Activated CD8-positive, alpha-beta T cell treated with anti-CD3 and anti-CD28 coated beads, Interleukin-2, amount 10 ng/mL, durations not matched to agents 7 days and 5 days (primary cell): ENCODE measurements around the gene SMC5. TPM values are rescaled to one million over a fixed set of nuclear protein-coding genes. Genes with fewer than 3 reads are reported as not detected.
"Not testable (repeated sequence)": the region's sequence is repeated elsewhere in the genome, so short reads cannot be mapped to it uniquely, and the experiment has no call there.

Experiments
- ATAC-seq: fragments of 150-1000 bp; cut with Tn5 transposase; one replicate; pipeline ENCODE4 v1.10.0; 2021; ENCODE audit warnings: moderate library complexity
- CTCF ChIA-PET: fragments of 350-600 bp; sonication (Branson Sonifier 250); formaldehyde crosslinking; loops from one replicate; lab custom pipeline; 2021; ENCODE audit warnings: antibody characterized with exemption; lab: Charles Lee
- POLR2A ChIA-PET: fragments of 350-600 bp; sonication (Branson Sonifier 250); formaldehyde crosslinking; loops from one replicate; lab custom pipeline; 2021; ENCODE audit warnings: antibody characterized with exemption; lab: Charles Lee
- DNase-seq: peaks from one replicate; pipeline ENCODE4 v3.0.0-alpha.2; 2020
- H3K27ac Mint-ChIP-seq: one replicate; pipeline ENCODE4 v1.8.0; 2021; ENCODE audit warnings: mild to moderate bottlenecking, mixed read lengths
- H3K27me3 Mint-ChIP-seq: one replicate; pipeline ENCODE4 v1.8.0; 2021; ENCODE audit warnings: low read depth, mixed read lengths
- H3K36me3 Mint-ChIP-seq: one replicate; pipeline ENCODE4 v1.8.0; 2021; ENCODE audit warnings: low read depth, mixed read lengths
- H3K4me1 Mint-ChIP-seq: one replicate; pipeline ENCODE4 v1.8.0; 2021; ENCODE audit warnings: low read depth, mixed read lengths
- H3K4me3 Mint-ChIP-seq: one replicate; pipeline ENCODE4 v1.8.0; 2021; ENCODE audit warnings: mild to moderate bottlenecking, mixed read lengths
- H3K9me3 Mint-ChIP-seq: one replicate; pipeline ENCODE4 v1.8.0; 2022; ENCODE audit warnings: mixed read lengths; ENCODE audit not compliant: insufficient read depth
- total RNA-seq, 2 experiments: library from RNA; stranded (reverse); gene quantifications; one replicate each; pipeline ENCODE4 v1.2.3, GENCODE V29; 2021

Gene SMC5
- total RNA-seq, 2 experiments from 2014 or later = 36.9 to 44.7 TPM

DNA sequence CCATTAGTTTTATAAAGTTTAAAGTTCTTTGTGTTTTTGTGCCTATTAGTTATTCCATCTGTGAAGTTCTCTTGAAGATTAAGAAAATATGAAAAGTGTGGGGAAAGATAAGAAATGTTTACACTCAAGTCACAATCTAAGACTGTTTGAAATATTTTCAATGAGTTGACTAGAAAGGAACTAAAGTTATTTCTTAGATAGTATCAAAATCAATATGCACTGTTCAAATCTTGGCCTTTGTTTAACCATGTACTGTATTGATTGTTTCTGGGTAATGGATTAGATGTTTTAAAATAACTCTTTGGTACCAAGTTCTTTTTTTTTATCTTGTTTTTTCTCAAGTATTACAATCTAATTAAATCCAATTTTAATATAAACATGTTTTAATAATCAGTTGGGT, 46.0 kb downstream of the SMC5 start:
- POLR2A ChIA-PET = no interaction called here
- no peak overlapping the region for H3K27ac Mint-ChIP-seq
- peaks cover 3% of the 10 kb centered on the region for H3K4me1 Mint-ChIP-seq
- H3K36me3 Mint-ChIP-seq = peaks cover 58% of the 10 kb centered on the region
- ATAC-seq = no peak
- H3K27me3 Mint-ChIP-seq = no peaks in the 10 kb centered on the region
- CTCF ChIA-PET = no interaction called here
- H3K9me3 Mint-ChIP-seq = no peaks in the 10 kb centered on the region
- no peak overlapping the region for H3K4me3 Mint-ChIP-seq
- no peak for DNase-seq

GRCh38 chr9:70315389-70315788, 56.6 kb downstream of the SMC5 start:
- Mint-ChIP-seq H3K36me3 (peaks cover 54% of the 10 kb centered on the region), H3K9me3 (no peaks in the 10 kb centered on the region), H3K27me3 (no peaks in the 10 kb centered on the region), H3K4me3 (no peak overlapping the region), H3K27ac (no peak overlapping the region), H3K4me1 (peaks cover 10% of the 10 kb centered on the region)
- POLR2A ChIA-PET = no interaction called here
- CTCF ChIA-PET = no interaction called here
- DNase-seq = no peak
- no peak for ATAC-seq

DNA sequence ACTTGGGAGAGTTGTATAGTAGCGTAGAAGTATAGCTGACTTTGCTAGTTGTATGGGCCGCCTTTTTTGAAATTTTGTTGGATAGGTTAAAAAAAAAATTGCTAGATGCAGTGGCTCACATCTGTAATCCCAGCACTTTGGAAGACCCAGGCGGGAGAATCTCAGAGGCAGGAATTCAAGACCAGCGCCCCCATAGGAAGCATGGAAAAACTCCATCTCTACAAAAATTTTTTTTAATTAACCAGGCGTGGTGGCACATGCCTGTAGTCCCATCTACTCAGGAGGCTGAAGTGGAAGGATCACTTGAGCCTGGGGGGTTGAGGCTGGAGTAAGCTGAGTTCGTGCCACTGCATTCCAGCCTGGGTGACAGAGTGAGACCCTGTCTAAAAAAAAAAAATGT, 59.2 kb downstream of the SMC5 start:
- ChIA-PET POLR2A (no interaction called here), CTCF (no interaction called here)
- Mint-ChIP-seq H3K4me3 (no peak overlapping the region), H3K27me3 (no peaks in the 10 kb centered on the region), H3K27ac (no peak overlapping the region), H3K36me3 (peaks cover 50% of the 10 kb centered on the region), H3K9me3 (no peaks in the 10 kb centered on the region), H3K4me1 (peaks cover 2% of the 10 kb centered on the region)
- ATAC-seq (no peak), DNase-seq (no peak)

GRCh38 chr9:70322096-70322495, 63.3 kb downstream of the SMC5 start:
- ChIA-PET POLR2A (no interaction called here), CTCF (no interaction called here)
- no peak overlapping the region for H3K4me3 Mint-ChIP-seq
- H3K27me3 Mint-ChIP-seq = no peaks in the 10 kb centered on the region
- DNase-seq (no peak), ATAC-seq (no peak)
- H3K9me3 Mint-ChIP-seq = peaks cover 1% of the 10 kb centered on the region
- no peak overlapping the region for H3K27ac Mint-ChIP-seq
- H3K4me1 Mint-ChIP-seq = no peaks in the 10 kb centered on the region
- peaks cover 63% of the 10 kb centered on the region for H3K36me3 Mint-ChIP-seq

GRCh38 chr9:70324963-70325362, 66.2 kb downstream of the SMC5 start:
- H3K27ac Mint-ChIP-seq = no peak overlapping the region
- peaks cover 12% of the 10 kb centered on the region for H3K9me3 Mint-ChIP-seq
- H3K27me3 Mint-ChIP-seq = no peaks in the 10 kb centered on the region
- H3K4me1 Mint-ChIP-seq = no peaks in the 10 kb centered on the region
- ChIA-PET CTCF (interaction anchor here (1.7 kb wide), 1 partner anchor 277 kb away, joined by 6 read pairs; no protein-coding TSS in a partner anchor), POLR2A (no interaction called here)
- DNase-seq (no peak), ATAC-seq (no peak)
- no peak overlapping the region for H3K4me3 Mint-ChIP-seq
- H3K36me3 Mint-ChIP-seq = peaks cover 79% of the 10 kb centered on the region

DNA sequence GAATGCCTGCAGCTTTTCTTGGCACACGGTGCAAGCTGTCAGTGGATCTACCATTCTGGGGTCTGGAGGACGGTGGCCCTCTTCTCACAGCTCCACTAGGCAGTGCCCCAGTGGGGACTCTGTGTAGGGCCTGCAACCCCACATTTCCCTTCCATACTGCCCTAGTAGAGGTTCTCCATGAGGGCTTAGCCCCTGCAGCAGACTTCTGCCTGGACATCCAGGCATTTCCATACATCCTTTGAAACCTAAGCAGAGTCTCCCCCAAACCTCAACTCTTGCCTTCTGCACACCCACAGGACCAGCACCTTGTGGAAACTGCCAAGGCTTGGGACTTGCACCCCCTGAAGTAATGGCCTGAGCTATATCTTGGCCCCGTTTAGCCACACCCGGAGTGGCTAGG, 69.8 kb downstream of the SMC5 start:
- POLR2A ChIA-PET = interaction anchor here (1.0 kb wide), 1 partner anchor 12 kb away, joined by 3 read pairs; no protein-coding TSS in a partner anchor
- H3K27me3 Mint-ChIP-seq, H3K27ac Mint-ChIP-seq, H3K4me1 Mint-ChIP-seq, DNase-seq, ATAC-seq, CTCF ChIA-PET, H3K4me3 Mint-ChIP-seq: not testable (repeated sequence)
- Mint-ChIP-seq H3K9me3 (peaks cover 12% of the 10 kb centered on the region), H3K36me3 (peaks cover 68% of the 10 kb centered on the region)

- ATAC-seq = no peak
Observed at GRCh38 chr9:70340572-70340971, 81.8 kb downstream of the SMC5 start.

DNA sequence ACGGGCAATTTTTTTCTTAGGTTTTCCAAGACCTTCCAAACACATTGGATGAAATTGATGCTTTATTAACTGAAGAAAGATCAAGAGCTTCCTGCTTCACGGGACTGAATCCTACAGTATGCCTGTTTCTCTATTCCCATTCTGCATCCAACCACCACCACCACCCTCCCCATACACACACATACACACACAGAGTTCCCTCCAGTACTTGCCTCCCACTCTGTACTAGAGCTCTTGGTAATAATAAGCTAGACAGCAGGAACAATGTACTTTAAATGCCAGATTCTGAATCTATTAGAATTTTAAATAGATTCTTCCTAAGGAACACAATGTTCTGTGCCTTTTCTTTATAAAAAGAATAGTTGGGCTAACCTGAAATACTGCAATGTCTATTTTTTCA, 88.3 kb downstream of the SMC5 start:
- ATAC-seq (no peak), DNase-seq (no peak)
- Mint-ChIP-seq H3K9me3 (no peaks in the 10 kb centered on the region), H3K36me3 (peaks cover 38% of the 10 kb centered on the region), H3K4me1 (no peaks in the 10 kb centered on the region), H3K27me3 (no peaks in the 10 kb centered on the region), H3K4me3 (no peak overlapping the region), H3K27ac (no peak overlapping the region)
- ChIA-PET POLR2A (interaction anchor here (0.6 kb wide), 1 partner anchor 313 kb away, joined by 5 read pairs; no protein-coding TSS in a partner anchor), CTCF (no interaction called here)

More at GRCh38 chr9:70340572-70340971, 81.8 kb downstream of the SMC5 start:
- H3K36me3 Mint-ChIP-seq = peaks cover 24% of the 10 kb centered on the region
- no peaks in the 10 kb centered on the region for H3K9me3 Mint-ChIP-seq
- CTCF ChIA-PET = interaction anchor here (0.7 to 2.8 kb wide), 13 partner anchors 8 to 302 kb away, joined by 3 to 50 read pairs (median 4); no protein-coding TSS in a partner anchor
- no peak for DNase-seq
- POLR2A ChIA-PET = interaction anchor here (1.1 kb wide), 1 partner anchor 74 kb away, joined by 3 read pairs; the partner anchor contains the start of gene KLF9
- H3K4me3 Mint-ChIP-seq = no peak overlapping the region
- H3K27ac Mint-ChIP-seq = no peak overlapping the region
- no peaks in the 10 kb centered on the region for H3K4me1 Mint-ChIP-seq
- no peaks in the 10 kb centered on the region for H3K27me3 Mint-ChIP-seq

DNA sequence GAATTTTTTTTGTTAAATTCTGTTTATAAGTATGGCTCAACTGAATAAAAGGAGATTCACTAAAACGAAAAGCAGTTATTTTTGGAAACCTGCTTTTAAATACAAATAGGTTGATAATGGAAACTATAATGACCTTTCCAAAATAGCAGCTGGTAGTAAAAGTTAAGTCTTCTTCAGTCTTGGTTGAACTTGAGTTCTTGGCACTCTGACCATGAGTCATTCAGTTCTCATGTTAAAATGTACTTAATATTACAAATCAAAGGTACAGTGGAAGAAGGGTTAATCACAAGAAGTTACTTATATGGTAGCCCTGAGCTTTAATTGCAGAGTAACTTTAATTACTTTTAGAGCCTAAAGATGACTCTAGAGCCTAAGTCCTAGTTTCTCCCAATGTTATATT, 93.6 kb downstream of the SMC5 start:
- H3K27me3 Mint-ChIP-seq = no peaks in the 10 kb centered on the region
- DNase-seq (no peak), ATAC-seq (no peak)
- H3K36me3 Mint-ChIP-seq = peaks cover 31% of the 10 kb centered on the region
- H3K4me3 Mint-ChIP-seq = no peak overlapping the region
- H3K4me1 Mint-ChIP-seq = no peaks in the 10 kb centered on the region
- CTCF ChIA-PET = interaction anchor here (1.4 to 2.4 kb wide), 2 partner anchors 58 to 250 kb away, joined by 4 to 10 read pairs; no protein-coding TSS in a partner anchor
- H3K9me3 Mint-ChIP-seq = no peaks in the 10 kb centered on the region
- H3K27ac Mint-ChIP-seq = no peak overlapping the region
- POLR2A ChIA-PET = no interaction called here

- Mint-ChIP-seq H3K9me3 (no peaks in the 10 kb centered on the region), H3K4me1 (no peaks in the 10 kb centered on the region), H3K27ac (peak overlapping the region; percentile 41), H3K4me3 (no peak overlapping the region), H3K36me3 (peaks cover 31% of the 10 kb centered on the region), H3K27me3 (no peaks in the 10 kb centered on the region)
- CTCF ChIA-PET = interaction anchor here (1.4 to 2.4 kb wide), 2 partner anchors 57 to 250 kb away, joined by 4 to 10 read pairs; no protein-coding TSS in a partner anchor
- DNase-seq (no peak), ATAC-seq (no peak)
- POLR2A ChIA-PET = no interaction called here
Observed at GRCh38 chr9:70352802-70353201, 94.0 kb downstream of the SMC5 start.

- no peaks in the 10 kb centered on the region for H3K4me1 Mint-ChIP-seq
- CTCF ChIA-PET = interaction anchor here (0.8 kb wide), 1 partner anchor 36 kb away, joined by 3 read pairs; no protein-coding TSS in a partner anchor
- no peak overlapping the region for H3K4me3 Mint-ChIP-seq
- peaks cover 14% of the 10 kb centered on the region for H3K36me3 Mint-ChIP-seq
- no peaks in the 10 kb centered on the region for H3K27me3 Mint-ChIP-seq
- POLR2A ChIA-PET = no interaction called here
- no peaks in the 10 kb centered on the region for H3K9me3 Mint-ChIP-seq
- DNase-seq (no peak), ATAC-seq (no peak)
- no peak overlapping the region for H3K27ac Mint-ChIP-seq
Observed at GRCh38 chr9:70355801-70356200, 97.0 kb downstream of the SMC5 start.

- Mint-ChIP-seq H3K36me3 (peaks cover 7% of the 10 kb centered on the region), H3K27me3 (no peaks in the 10 kb centered on the region), H3K9me3 (no peaks in the 10 kb centered on the region), H3K27ac (no peak overlapping the region), H3K4me1 (no peaks in the 10 kb centered on the region), H3K4me3 (no peak overlapping the region)
- ChIA-PET CTCF (no interaction called here), POLR2A (interaction anchor here (0.6 kb wide), 1 partner anchor 97 kb away, joined by 3 read pairs; no protein-coding TSS in a partner anchor)
- DNase-seq (no peak), ATAC-seq (no peak)
Observed at GRCh38 chr9:70362952-70363351, 104.2 kb downstream of the SMC5 start.
